HG03460 (cell line): ENCODE measurements around the gene DGUOK.
"Not testable (repeated sequence)": the region's sequence is repeated elsewhere in the genome, so short reads cannot be mapped to it uniquely, and the experiment has no call there.

Experiments used
- ATAC-seq: cut with Tn5 transposase; IDR thresholded peaks from one replicate; pipeline ENCODE4 v1.9.1; 2021; ENCODE audit not compliant: unreplicated experiment

Gene DGUOK

DNA sequence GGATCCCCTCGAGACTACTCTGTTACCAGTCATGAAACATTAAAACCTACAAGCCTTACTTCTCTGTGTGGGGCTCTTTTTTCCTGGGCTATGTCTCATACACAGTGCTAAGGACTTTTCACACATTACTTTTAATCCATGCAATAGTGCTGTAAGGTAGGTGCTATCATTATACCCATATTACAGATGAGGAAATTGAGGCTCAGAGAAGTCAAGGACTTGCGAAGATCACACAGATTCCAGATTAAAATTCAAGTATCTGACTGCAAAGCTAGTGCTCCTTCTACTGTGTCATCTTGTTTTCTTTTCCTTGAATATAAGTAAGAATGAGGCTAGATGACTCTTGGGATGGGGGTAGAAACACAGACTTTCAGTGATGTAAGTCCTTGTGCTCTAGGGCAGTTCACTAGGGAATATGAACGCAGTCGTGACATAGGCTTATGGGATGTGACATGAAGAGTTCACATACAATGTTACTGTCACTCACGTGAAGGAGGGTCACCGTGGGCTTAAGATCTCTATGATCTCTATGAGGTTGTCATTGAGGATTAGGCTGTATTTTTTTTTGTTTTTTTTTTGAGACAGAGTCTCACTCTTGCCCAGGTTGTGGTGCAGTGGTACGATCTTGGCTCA is 7.0 kb upstream of the DGUOK start:
- no peak for ATAC-seq

DNA sequence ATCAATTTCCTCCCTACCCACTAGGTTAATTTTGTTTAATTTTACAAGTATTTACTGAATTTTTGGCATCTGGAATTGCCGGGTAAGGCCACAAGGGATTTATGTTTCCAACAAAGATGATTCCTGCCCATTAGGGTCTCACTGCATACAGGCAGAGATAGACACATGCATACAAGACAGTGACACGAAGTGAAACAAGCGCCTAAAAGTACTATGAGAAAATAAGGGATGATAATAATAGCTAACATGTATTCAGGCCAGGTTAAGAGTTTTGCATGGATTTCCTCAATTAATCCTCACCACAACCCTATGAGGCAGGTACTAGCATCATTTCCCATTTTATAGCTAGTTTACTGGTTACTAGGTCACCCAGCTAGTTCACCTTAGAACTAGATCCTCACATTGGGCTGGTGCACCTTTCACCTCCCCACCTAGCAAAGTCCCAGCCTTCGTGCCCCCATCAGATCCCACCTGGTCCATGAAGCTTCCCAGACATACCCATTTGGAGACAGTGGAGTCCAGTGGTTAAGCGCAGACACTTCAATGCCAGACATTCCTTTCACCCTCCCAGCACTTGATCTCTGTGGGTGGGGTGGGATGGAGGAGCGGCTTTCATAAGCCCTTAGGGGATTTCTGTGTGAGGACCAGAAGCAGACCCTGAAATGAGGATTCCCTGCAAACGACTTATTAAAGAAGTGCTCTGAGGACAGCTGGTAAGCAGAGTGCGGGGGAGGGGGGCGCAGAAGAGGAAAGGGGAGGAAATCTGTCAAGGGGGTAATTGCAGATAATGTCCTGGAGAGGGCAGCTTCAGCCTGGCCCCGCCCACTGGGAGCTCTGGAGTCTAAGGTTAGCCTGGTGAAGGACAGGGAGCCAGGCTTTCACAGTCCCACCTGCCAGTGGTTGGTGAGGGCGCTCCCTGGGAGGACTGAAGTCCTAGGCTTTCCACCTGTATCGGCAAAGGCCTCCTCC is 5.8 kb upstream of the DGUOK start:
- no peak for ATAC-seq

DNA sequence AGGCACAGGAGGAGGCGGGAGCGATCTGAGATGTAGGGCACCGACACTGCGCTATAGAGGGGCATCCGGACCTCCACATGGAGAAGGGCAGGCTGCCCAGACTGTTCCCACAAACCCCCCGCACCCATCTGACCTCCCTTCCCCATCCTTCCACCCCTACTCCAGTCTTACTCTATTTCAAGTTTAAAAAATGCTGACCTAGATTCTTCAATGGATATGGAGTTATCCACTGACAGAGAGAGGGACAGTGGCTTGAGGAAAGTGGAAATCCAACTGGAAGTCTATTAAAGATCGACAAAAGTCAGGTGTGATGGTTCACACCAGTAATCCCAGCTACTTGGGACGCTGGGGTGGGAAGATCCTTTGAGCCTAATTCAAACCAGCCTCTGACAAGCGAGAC is 5.1 kb upstream of the DGUOK start:
- no peak for ATAC-seq

DNA sequence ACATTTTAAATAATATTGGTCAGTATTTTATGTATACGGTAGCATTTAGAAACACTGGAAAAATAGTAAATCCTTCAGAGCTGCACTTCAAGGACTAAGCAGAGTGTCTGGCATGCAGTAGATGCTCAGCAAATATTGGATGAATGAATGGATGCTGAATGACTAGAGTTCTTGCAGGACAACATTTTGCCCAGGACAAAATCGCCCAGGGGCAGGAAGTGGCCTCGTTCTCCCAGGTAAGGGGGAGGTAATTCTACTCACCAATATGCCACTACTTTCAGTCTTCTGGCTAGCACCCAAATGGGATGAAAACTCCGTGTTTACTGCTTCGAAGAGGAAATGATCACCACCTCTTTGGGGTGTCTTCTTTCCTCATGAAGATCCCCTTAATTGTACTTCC is 4.0 kb upstream of the DGUOK start:
- ATAC-seq, result no peak

DNA sequence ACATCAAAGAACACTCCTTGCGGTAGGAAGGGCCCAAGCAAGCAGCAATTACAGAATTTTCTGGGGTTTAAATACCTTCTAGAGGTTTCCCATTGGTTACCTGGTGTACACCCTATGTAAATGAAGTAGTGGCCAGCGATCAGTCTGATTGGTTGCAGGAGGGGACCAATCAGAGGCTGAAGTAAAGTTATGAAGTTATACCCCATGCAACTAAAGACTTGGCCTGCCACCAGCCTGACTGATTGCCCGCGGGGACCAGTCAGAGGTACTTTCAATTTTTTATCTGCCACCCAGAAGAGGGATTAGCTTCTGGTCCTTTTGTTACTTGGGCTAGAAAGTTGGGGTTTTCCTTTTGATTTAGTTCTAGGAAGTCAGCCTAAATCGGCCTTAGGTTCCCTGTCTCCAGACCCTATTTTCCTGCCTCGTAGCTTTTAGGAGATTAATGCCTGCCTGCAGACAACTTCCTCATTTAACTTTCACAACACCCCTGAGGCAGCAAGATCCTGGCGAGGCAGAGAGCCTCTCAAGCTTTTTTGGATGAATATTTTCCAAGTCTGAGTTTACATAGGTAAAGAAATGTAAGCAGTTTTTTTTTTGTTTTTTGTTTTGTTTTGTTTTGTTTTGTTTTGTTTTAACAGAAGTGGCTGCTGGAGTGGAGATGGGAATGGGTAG is 1.5 kb upstream of the DGUOK start:
- no peak for ATAC-seq

DNA sequence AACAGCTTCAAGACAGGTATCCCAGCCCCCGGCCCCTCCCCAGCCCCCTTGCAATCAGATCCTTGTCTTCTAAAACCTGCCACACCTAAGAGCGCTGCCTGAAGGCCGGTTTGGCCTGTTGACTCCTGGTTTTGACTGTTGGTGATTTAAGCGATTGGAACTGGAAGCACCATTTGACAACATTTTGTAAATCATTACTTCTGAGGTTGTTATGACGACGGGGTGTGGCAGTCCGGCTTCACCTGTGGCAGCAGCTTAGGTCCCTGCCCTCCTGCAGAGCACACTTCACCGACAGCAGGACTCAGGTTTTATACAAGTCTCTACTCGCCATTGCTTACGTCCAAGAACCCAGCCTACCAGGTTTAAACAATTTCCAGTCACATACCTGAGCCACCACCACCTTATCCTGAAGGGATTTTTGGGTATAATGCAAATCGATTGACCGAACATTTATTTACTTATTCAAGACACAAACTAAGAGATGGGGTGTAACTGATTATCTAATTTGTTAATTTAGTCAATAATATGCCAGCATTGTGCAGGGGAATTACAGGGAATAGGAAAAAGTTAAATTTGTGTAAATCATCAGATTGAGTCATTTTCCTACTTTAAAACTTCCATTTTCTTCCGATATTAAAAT is 707 bp upstream of the DGUOK start:
- ATAC-seq, result no peak

DNA sequence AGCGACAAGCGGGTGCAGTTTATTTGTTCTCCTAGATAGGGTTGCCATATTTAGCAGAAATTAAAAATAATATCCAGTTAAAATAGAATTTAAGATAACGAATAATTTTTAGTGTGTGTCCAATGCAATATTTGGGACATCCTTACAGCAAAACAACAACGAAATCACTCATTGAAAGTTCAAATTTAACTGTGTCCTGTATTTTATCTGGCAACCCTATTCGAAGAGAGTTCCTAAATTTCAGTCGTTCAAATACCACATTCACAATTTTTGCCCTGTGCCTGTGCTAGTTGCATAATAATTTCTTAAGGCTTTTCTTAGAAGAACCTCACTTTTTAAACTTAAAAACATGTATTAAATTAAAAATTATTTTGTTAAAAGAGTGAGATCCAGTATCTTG is 664 bp downstream of the DGUOK start:
- ATAC-seq, result no peak

DNA sequence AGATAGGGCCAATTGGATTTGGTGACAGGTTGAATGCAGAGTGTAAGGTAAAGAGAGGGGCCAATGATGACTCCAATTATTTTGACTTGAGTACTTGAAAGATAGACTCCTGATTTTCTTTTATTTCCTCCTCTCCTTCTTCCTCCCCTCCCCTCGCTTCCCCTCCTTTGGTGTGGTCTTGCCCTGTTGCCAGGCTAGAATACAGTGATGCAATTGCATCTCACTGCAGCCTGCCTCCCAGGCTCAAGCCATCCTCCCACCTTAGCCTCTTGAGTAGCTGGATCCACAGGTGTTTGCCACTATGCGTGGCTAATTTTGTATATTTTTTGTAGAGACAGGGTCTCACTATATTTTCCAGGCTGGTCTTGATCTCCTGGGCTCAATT is 2.3 kb downstream of the DGUOK start:
- no peak for ATAC-seq

DNA sequence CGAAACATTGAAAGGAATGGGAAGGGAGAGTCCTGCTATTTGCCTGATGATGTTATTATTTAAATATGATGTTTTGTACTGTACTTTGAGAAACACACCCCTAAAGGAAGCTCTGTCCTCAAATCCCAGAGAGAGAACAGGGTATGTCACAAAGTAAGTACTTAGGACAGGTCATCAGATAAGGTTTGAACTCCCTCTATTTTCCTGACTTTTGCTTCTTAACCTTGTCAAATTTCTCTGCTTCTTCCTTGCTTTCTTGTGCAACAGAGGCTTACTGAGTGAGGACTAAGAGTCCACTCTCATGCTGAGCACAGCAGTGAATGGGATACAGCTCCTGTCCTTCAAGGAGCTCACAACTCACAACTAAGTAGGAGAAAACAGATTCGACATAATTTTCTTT is 3.7 kb downstream of the DGUOK start:
- no peak for ATAC-seq

DNA sequence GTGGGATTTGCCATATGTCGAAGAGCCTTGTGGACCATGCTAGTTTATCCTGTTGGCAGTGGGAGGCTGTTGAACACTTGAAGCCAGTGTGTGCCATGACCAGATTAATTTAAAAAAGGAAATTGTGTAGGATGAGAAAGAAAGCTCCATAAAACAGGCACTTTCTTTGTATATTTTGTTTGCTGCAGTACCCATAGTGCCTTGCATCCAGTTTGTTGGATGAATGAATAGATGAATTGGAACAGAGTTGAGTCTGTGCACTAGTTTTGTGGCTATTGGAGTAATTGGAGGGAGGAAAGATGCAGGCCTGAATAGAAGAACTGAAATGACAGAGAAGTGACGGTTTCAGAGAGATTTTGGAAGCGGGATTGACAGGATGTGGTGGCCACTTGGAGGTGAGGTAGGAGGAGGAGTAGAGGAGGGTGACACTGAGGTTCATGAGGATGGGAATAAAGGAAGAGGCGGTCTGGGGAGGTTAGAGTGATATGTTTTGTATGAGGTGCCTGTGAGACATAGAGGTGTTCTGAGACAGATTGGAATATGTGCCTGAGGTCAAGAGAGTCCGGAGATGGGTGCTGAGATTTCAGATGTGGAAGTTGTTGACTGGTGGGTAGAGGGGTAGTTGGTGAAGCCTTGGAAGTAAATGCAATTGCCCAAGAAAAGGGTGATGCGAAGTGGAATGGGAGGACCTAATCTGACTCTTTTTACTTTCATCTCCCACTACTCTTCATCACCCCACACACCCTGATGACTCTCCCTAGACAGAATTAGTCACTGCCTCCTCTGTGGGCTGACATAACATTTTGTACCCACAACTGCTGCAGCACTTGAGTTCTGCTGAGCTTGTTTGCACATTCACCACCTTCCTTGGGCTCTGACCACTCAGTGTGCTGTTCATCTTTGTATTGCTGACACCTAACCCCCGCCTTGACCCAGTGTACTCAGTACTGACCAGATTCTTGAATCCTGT is 5.1 kb downstream of the DGUOK start:
- no peak for ATAC-seq

DNA sequence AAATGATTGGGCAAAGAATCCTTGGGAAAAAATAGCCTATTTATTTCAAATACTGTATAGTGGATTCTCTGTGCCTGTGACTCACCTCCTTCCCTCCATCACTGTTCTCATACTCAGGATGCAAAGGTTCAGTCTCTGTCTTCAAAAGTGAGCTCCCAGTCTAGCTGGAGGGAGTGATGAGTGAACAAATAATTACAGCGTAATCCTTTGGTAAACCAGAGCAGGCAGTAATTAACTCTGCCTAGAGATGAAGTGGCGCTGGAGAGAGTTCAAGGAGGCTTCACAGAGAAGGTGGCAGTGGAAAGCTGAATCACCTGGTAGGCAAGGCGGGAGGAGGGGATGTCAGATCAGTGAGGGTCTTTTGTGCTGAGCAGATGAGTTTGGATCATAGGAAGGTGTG is 6.5 kb downstream of the DGUOK start:
- no peak for ATAC-seq

DNA sequence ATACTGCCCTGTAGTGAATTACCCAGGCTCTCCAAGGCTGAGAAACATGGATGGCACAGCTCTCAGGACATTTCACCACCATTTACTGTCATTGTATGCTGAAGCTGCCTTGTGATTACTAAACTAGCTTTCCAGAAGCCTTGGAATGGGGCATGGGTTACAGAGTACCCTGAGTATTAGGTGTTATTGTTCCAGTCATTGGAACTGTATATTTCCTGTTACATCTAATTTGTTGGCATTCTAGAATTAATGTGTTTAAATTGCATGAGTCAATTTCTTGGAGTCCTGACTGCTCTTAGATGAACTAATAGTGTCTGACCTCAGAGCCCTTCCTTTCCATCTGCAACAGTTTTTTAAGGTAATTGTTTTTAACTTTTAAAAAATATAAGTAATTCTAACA is 9.0 kb downstream of the DGUOK start:
- ATAC-seq, result no peak

DNA sequence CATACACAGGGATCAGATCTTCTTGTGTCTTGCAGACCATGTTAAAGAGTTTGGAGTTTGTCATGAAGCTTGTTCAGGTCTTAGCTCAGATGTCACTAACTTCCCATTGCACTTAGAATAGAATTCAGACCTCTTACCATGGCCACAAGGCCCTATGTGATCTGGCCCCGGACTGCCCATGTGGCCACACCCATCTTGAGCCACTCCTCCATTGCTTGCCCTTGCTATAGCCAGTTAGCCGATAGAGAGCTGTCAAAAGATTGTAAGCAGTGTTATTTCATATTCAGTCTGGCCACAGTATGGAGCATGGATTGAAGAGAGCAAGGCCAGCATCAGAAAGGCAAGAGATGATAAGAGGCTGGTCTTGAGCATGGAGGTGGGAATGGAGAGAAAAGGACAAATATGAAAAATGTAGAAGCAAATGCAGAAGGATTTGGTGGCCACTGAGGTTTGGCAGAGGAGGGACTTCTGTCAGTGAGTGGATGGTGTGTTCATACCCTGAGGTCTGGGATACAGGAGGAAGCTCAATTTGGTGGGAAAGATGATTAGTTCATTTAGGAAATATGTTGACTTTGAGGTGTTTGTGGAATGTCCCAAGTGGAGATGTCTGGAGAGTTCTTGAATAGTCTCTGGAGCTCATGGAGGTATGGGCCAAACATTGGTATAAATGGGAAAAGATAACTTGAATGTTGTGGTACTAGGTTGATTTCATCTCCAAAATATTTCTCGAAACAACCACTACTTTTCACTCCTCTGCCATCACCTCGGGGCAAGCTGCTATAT is 10.6 kb downstream of the DGUOK start:
- ATAC-seq, result no peak

DNA sequence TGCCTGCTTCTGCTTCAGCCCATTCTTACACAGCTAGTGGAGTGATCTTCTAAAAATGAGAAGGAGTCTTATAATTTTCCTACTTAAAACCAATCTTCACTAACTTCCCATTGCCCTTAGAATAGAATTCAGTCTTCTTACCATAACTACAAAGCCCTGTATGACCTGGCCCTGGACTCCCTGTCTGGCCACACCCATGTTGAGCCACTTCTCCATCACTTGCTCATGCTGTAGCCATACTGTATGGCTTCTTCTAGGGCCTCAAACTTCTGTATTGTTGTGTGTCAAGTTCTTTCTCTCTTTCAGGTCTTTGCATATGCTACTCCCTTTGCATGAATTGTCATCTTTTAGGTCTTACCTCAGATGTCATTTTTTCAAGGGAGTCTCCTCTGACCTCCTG is 11.2 kb downstream of the DGUOK start:
- ATAC-seq, result no peak

DNA sequence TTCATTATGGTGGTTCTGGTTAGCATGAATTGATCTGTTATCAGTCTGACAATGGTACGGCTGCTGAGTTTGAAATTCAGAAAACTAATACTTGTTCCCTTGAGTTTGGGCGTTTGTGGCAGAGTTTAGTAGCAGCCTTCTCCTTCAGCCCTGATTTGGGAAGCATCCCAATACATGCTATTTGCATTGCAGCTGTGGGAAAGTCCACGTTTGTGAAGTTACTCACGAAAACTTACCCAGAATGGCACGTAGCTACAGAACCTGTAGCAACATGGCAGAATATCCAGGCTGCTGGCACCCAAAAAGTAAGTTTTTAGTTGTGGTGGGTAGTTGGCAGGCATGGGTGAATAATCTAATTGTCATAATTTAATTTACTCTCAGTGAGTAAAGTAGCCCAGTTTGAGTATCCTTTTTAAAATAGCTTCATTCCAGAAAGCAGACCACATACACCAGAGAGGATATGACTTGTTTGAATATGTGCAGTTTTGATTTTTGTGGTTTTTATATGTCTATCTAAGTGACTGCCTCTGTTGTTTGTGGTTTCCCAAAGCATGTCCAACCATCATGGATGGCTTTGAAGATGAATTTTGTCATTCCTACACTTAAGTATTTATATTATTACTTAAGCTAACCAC is 12.2 kb downstream of the DGUOK start:
- ATAC-seq, result no peak

DNA sequence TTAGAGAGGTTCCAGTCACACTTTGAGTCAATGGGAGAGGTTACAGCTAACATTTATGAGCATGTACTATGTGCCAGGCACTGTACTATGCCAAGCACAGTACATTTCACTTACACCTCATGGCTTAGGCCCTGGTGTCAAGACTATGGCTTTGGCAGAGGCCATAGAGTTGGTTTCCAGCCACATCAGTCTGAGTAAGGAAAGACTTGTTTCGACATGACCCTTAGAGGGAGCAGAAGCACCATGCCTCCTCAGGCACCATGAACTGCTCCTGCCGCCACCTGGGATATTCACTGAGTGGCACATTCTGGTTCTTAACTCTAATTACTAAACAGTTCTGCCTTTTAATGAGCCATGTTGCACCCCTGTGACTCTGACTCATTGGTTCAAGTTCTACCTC is 12.7 kb downstream of the DGUOK start:
- no peak for ATAC-seq

DNA sequence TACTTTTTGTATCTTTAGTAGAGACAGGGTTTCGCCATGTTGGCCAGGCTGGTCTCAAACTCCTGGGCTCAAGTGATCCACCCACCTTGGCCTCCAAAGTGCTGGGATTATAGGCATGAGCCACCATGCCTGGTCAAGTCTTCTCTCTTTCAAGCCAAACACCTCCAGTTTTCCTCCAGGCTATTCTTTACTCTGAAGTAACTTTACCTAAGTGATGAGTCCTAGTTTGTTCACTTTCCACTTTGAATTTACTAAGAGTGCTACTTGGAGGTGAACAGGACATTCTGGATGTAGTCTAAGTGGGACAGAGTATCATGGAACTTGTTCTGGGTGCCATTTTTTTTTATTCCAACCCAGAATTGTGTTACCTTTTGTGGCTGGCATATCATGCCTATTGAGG is 13.4 kb downstream of the DGUOK start:
- not testable (repeated sequence) for ATAC-seq

DNA sequence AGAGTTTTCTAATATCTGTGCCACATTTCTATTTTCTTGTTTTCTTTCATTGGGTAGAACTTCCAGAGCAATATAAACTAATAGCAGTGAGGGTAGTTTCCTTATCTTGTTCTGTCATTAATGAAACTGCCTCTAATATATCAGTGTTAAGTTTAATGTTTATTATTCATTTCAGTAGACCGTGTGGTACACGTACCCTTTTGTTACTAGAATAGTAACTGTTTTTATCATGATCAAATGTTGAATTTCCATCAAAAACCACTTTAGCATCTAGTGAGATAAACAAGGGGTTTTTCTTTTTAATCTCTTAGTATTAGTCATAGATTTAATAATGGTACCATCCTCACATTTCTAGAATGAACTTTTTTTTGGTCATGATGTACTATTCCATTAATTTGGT is 16.0 kb downstream of the DGUOK start:
- no peak for ATAC-seq

DNA sequence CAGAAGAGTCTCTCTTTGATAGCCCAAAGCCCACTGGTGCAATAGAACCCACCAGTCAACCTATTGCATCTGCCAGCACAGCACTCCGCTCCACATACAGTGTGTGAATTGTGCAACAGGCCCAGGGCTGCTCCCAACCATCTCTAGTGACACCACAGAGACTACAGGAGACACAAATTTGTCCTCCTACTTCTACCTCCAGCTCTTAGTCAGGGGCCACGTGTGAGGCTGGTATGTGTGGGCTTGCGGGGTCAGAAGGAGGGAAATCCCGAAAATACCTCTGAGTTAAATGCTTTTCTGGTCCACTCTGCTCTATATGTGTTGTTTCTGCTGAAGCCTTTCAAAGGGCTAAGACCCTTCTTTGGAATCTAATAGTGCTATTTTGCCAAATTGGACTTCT is 18.0 kb downstream of the DGUOK start:
- no peak for ATAC-seq
